SK-N-SH treated with all-trans-retinoic acid at 6 μM for 48 hours (cell line): ENCODE measurements around the gene DOCK9.

Experiments
- ATAC-seq: fragments of 200-7000 bp; cut with Tn5 transposase; 3 replicates; pipeline ENCODE4 v1.9.1; 2020; ENCODE audit warnings: mild to moderate bottlenecking, moderate library complexity
- ARNTL ChIP-seq: fragments of 450-650 bp; formaldehyde crosslinking; IDR thresholded peaks from 2 replicates; pipeline ENCODE4 v1.5.0; 2020; ENCODE audit warnings: low read depth, mild to moderate bottlenecking, moderate library complexity, borderline replicate concordance
- BACH2 ChIP-seq: fragments of 250-450 bp; sonication (Bioruptor Pico); IDR thresholded peaks from 2 replicates; pipeline ENCODE4 v1.9.0; 2021; ENCODE audit warnings: mild to moderate bottlenecking, borderline replicate concordance
- CREB5 ChIP-seq: fragments of 250-450 bp; sonication (Bioruptor Pico); IDR thresholded peaks from 2 replicates; pipeline ENCODE4 v1.5.1; 2020; ENCODE audit warnings: low read depth, mild to moderate bottlenecking, moderate library complexity
- CSDC2 ChIP-seq: fragments of 250-450 bp; sonication (Bioruptor Pico); IDR thresholded peaks from 2 replicates; pipeline ENCODE4 v1.5.0; 2020; ENCODE audit warnings: mild to moderate bottlenecking, moderate library complexity
- CSRNP3 ChIP-seq: fragments of 250-450 bp; sonication (Bioruptor Pico); IDR thresholded peaks from 2 replicates; pipeline ENCODE4 v1.5.1; 2021; ENCODE audit warnings: mild to moderate bottlenecking, moderate library complexity
- ESRRG ChIP-seq: fragments of 250-450 bp; sonication (Bioruptor Pico); IDR thresholded peaks from 2 replicates; pipeline ENCODE4 v1.6.1; 2021; ENCODE audit warnings: mild to moderate bottlenecking
- GLIS3 ChIP-seq: fragments of 250-450 bp; sonication (Bioruptor Pico); IDR thresholded peaks from 2 replicates; pipeline ENCODE4 v1.5.0; 2020; ENCODE audit warnings: mild to moderate bottlenecking, moderate library complexity
- ISL1 ChIP-seq: fragments of 250-450 bp; sonication (Bioruptor Pico); IDR thresholded peaks from 2 replicates; pipeline ENCODE4 v2.1.2; 2022; ENCODE audit warnings: mild to moderate bottlenecking, moderate library complexity
- OSR1 ChIP-seq: fragments of 250-450 bp; sonication (Bioruptor Pico); IDR thresholded peaks from 2 replicates; pipeline ENCODE4 v1.8.0; 2022; ENCODE audit warnings: moderate library complexity, mild to moderate bottlenecking, inconsistent platforms
- PATZ1 ChIP-seq: fragments of 250-450 bp; sonication (Bioruptor Pico); IDR thresholded peaks from 2 replicates; pipeline ENCODE4 v1.8.0; 2020; ENCODE audit warnings: mild to moderate bottlenecking, moderate library complexity, borderline replicate concordance
- POU6F1 ChIP-seq: fragments of 250-450 bp; sonication (Bioruptor Pico); IDR thresholded peaks from 2 replicates; pipeline ENCODE4 v1.8.0; 2021; ENCODE audit warnings: low read depth, mild to moderate bottlenecking, moderate library complexity, borderline replicate concordance
- RARB ChIP-seq: fragments of 250-450 bp; sonication (Bioruptor Pico); IDR thresholded peaks from 2 replicates; pipeline ENCODE4 v1.8.0; 2021; ENCODE audit warnings: mild to moderate bottlenecking, moderate library complexity
- SNAI2 ChIP-seq: fragments of 250-450 bp; sonication (Bioruptor Pico); IDR thresholded peaks from 2 replicates; pipeline ENCODE4 v1.5.0; 2020; ENCODE audit warnings: mild to moderate bottlenecking, moderate library complexity
- TCF4 ChIP-seq: fragments of 250-450 bp; sonication (Bioruptor Pico); IDR thresholded peaks from 2 replicates; pipeline ENCODE4 v1.8.0; 2021; ENCODE audit warnings: mild to moderate bottlenecking, moderate library complexity, borderline replicate concordance
- TOX ChIP-seq: fragments of 250-450 bp; sonication (Bioruptor Pico); IDR thresholded peaks from 2 replicates; pipeline ENCODE4 v1.8.0; 2021; ENCODE audit warnings: mild to moderate bottlenecking, moderate library complexity, borderline replicate concordance
- TSHZ2 ChIP-seq: fragments of 250-450 bp; sonication (Bioruptor Pico); IDR thresholded peaks from 2 replicates; pipeline ENCODE4 v1.5.0; 2020; ENCODE audit warnings: mild to moderate bottlenecking, moderate library complexity
- ZFP3 ChIP-seq: fragments of 250-450 bp; sonication (Bioruptor Pico); IDR thresholded peaks from 2 replicates; pipeline ENCODE4 v1.5.0; 2020; ENCODE audit warnings: mild to moderate bottlenecking, moderate library complexity
- ZFP30 ChIP-seq: fragments of 450-650 bp; formaldehyde crosslinking; IDR thresholded peaks from 2 replicates; pipeline ENCODE4 v1.5.0; 2022; ENCODE audit warnings: mild to moderate bottlenecking, moderate library complexity
- ZNF565 ChIP-seq: fragments of 450-650 bp; formaldehyde crosslinking; conservative IDR thresholded peaks from 2 replicates; pipeline ENCODE4 v1.5.0; 2020; ENCODE audit warnings: low read depth, mild to moderate bottlenecking, moderate library complexity
- ZNF70 ChIP-seq: fragments of 450-650 bp; formaldehyde crosslinking; IDR thresholded peaks from 2 replicates; pipeline ENCODE4 v1.5.0; 2020; ENCODE audit warnings: mild to moderate bottlenecking, moderate library complexity
- ZNF8 ChIP-seq: fragments of 450-650 bp; formaldehyde crosslinking; IDR thresholded peaks from 2 replicates; pipeline ENCODE4 v1.5.0; 2020; ENCODE audit warnings: mild to moderate bottlenecking, moderate library complexity

DOCK9 gene

GRCh38 chr13:98791611-98792010 is 186.3 kb downstream of the DOCK9 start:
- no peak for ATAC-seq
- no peak for TF ChIP-seq TOX (CRISPR knock-in tag)
- no peak for TF ChIP-seq OSR1
- no peak for TF ChIP-seq ZFP3
- TF ChIP-seq PATZ1, result no peak
- no peak for TF ChIP-seq POU6F1
- no peak for TF ChIP-seq CSDC2
- TF ChIP-seq ISL1, result no peak
- no peak for TF ChIP-seq TCF4 (CRISPR knock-in tag)

GRCh38 chr13:98787996-98788395 is 189.9 kb downstream of the DOCK9 start:
- TF ChIP-seq RARB (CRISPR knock-in tag) (no peak), ZNF8 (CRISPR knock-in tag) (no peak), ZNF70 (CRISPR knock-in tag) (no peak), CSRNP3 (CRISPR knock-in tag) (no peak), ZNF565 (CRISPR knock-in tag) (no peak), CSDC2 (no peak), ISL1 (no peak), BACH2 (CRISPR knock-in tag) (no peak), OSR1 (no peak), TOX (CRISPR knock-in tag) (no peak), GLIS3 (CRISPR knock-in tag) (no peak), SNAI2 (CRISPR knock-in tag) (no peak), TCF4 (CRISPR knock-in tag) (no peak), ESRRG (CRISPR knock-in tag) (no peak)
- no peak for ATAC-seq

GRCh38 chr13:98787173-98787572 is 190.7 kb downstream of the DOCK9 start:
- no peak for ATAC-seq
- TF ChIP-seq ZNF70 (CRISPR knock-in tag) (no peak), PATZ1 (no peak), ISL1 (no peak), SNAI2 (CRISPR knock-in tag) (no peak), CSRNP3 (CRISPR knock-in tag) (no peak), POU6F1 (no peak), CSDC2 (no peak)

- ATAC-seq, result no peak
- no peak for TF ChIP-seq TSHZ2
- TF ChIP-seq ZFP30 (CRISPR knock-in tag), result no peak
- TF ChIP-seq CREB5 (CRISPR knock-in tag), result no peak
- no peak for TF ChIP-seq RARB (CRISPR knock-in tag)
- no peak for TF ChIP-seq CSRNP3 (CRISPR knock-in tag)
- no peak for TF ChIP-seq ZFP3
- no peak for TF ChIP-seq ARNTL (CRISPR knock-in tag)
- no peak for TF ChIP-seq SNAI2 (CRISPR knock-in tag)
Measured at GRCh38 chr13:98786023-98786422, 191.8 kb downstream of the DOCK9 start.
